Measurements from ENCODE around the gene ARNT2.
A peak's percentile ranks its signal among the peaks of the same experiment; 100 is the strongest.
"Not testable (repeated sequence)": the region's sequence is repeated elsewhere in the genome, so short reads cannot be mapped to it uniquely, and the experiment has no call there.

The ARNT2 gene

GRCh38 chr15:80404057-80404760 is at the start of gene ARNT2:
ARNT2 (plus strand) TSS chr15:80404382; CDS start chr15:80404516, 134 bp downstream.
- peak; percentile 26 for DNase-seq

- DNase-seq = no peak
Observed at GRCh38 chr15:80367094-80367493, 37.1 kb upstream of the ARNT2 start.

GRCh38 chr15:80367661-80368060 is 36.5 kb upstream of the ARNT2 start:
- DNase-seq = no peak

DNA sequence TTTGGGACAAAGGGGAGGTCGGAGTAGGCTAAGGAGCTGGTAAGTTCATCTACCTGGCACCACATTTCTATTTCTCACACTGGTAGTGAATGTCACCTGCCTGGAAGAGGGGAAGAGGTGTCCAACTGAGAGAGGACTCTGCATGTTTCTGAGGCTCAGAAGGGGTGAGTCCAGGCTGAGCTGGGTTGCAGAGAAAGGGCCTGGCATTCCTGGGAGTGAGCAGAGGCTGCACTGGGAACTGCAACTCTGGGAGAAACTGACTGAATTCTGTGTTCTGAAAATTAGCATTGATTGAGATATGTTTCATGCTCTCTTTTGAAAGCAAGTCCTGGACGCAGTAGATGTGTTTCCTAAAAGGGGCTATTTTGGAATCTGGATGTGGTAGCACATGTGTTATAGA is 32.3 kb upstream of the ARNT2 start:
- no peak for DNase-seq

DNA sequence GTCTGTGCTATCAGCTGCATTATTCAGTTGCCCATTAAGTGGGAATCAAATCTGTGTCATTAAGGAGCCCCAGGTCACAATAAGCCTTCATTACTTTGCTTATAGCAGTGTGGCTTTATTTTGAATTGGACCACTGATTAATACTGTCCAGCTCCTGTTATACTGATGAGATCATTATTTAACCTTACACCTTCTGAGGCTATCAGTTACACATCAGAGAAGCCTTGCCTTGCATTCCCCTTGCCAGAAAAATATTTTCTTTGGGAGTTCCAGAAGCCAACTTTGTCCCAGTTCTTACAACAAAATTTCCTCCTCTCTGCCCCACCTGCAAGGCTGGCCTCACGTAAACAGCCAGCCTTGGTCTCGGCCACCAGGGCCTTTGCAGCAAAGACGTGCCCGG is 29.7 kb upstream of the ARNT2 start:
- DNase-seq = no peak

- DNase-seq = no peak
Observed at GRCh38 chr15:80375968-80376891, 28.0 kb upstream of the ARNT2 start.

DNA sequence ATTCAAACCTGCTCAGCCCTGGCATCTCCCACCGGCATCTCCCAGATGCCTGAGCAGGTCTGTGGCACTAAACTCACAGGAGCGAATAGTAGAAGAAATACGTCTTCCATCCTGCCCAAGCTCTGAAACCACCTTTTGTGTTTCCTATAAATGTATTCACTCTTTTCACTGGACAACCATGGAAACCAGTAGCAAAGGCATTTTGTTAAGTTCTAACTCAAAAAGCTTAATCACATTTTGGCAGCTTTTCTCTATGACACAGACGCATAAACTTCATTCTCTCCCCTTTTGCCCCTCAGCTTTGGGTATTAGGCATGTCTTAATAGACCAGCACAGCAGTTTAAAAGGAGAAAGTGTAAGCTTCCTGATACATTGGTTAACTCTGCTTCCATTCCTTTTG is 24.5 kb upstream of the ARNT2 start:
- DNase-seq = no peak

DNA sequence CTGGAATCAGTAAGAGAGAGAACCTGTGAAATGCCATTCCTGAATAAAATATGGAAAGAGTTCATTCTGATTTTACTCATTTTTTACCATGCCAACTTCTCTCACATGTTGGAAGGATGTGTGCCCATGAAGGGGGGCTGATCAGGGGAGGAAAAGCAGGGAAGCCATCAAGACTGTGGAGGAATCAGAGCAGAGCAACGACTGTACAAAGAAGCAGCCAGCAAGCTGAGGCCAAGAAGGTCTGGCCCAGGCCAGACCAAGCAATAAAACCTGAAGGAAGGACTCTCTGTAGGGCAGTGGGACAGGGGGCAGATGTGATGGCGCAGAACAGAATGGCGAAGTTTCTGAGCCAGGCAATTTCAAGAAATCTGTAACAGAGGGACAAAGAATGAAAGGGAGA is 24.0 kb upstream of the ARNT2 start:
- no peak for DNase-seq

- DNase-seq = no peak
Observed at GRCh38 chr15:80382285-80382684, 21.9 kb upstream of the ARNT2 start.

DNA sequence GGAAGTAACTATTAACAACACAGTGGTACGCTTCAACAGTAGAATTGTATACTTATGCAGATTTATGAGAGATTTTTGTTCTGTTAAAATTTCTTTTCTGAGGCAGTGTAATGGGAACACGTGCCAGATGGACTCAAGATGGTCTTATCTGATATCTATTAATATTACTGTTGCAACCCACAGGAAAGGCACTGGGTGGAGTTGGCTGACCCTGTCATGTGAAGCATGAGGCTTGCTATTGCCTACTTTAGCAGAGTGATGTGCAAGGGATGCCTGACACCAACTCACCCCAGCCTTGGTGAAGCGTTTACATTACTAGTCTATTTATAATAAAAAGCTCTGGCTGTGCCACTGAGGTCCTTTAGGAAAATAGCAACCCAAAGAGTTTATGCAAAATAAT is 19.8 kb upstream of the ARNT2 start:
- no peak for DNase-seq

GRCh38 chr15:80386151-80386550 is 18.0 kb upstream of the ARNT2 start:
- DNase-seq = no peak

- no peak for DNase-seq
Observed at GRCh38 chr15:80388326-80388725, 15.9 kb upstream of the ARNT2 start.

DNA sequence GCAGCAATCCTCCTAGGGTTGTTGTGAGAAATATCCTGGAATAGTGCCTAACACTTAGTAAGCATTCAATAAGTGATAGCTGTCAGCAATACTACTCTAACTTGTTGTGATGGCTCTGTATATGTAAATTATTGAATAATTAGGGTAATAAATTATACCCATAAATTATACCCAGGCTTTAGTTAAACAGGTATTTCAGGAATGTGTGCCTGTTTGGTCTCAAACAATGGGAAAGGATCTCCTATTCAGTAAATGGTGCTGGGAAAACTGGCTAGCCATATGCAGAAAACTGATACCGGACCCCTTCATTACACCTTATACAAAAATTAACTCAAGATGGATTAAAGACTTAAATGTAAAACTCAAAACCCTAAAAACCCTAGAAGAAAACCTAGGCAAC is 14.8 kb upstream of the ARNT2 start:
- no peak for DNase-seq

GRCh38 chr15:80390942-80391341 is 13.2 kb upstream of the ARNT2 start:
- not testable (repeated sequence) for DNase-seq

GRCh38 chr15:80395616-80396015 is 8.6 kb upstream of the ARNT2 start:
- DNase-seq = no peak

DNA sequence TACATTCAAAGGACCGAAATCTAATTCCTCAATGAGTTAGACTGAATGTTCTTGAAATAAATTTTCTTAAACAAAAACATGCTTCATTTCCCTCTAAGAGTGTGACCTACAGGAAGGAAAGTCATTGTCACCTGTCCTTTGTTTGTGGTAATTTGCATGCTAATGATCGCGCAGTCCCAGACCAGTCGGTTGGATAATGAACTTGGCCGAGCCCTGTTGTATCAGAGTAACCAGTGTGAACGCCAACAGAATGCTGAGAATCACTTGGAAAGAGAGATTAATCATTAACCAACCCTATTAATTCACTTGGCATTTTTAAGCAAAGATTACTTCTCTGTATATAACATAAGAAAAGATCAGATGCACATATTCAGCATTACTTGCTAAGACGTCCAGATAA is 8.1 kb upstream of the ARNT2 start:
- no peak for DNase-seq

DNA sequence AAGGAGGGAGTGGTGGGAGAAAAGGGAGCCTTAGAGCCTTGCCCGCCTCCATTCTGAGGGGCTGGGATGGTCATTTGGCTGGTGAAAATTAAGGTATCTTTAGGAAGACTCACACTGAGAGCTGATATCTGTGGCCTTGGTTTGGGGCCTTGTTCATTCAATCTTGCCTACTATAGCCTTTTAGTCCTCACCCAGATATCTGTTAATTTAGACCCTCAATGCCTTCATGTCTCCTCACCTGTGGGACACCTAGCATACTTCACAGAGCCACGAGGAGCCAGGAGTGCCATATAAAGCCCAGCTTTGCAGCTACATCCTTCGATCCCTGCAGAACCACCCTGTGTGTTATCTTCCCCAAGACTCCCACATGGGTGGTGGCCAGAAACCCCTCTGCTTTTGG is 4.7 kb upstream of the ARNT2 start:
- DNase-seq = no peak

DNA sequence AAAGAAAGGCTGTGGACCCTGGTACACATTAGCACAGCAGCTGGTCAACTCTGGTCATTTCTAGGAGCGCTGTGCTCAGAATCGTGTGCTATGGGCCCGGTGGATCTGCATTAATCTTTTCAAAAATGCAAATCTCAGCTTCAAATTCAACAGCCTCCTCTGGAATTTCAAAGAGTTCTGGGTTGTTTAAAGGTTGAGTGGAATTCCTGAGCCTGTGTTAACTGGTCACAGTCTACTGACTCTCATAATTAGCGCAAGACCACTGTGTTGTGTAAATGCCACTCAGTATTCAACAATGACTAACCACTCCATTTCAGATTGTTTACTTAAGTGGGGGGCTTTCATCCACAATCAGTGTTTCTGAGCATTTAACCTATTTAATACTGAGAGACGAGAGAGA is 2.7 kb upstream of the ARNT2 start:
- no peak for DNase-seq

GRCh38 chr15:80402339-80402738 is 1.8 kb upstream of the ARNT2 start:
- DNase-seq = no peak

- DNase-seq = no peak
Observed at GRCh38 chr15:80403712-80404056, 498 bp upstream of the ARNT2 start.

GRCh38 chr15:80404761-80405553 is 775 bp downstream of the ARNT2 start:
- no peak for DNase-seq

- DNase-seq = no peak
Observed at GRCh38 chr15:80405554-80405850, 1.3 kb downstream of the ARNT2 start.

- DNase-seq = no peak
Observed at GRCh38 chr15:80405970-80406369, 1.8 kb downstream of the ARNT2 start.

DNA sequence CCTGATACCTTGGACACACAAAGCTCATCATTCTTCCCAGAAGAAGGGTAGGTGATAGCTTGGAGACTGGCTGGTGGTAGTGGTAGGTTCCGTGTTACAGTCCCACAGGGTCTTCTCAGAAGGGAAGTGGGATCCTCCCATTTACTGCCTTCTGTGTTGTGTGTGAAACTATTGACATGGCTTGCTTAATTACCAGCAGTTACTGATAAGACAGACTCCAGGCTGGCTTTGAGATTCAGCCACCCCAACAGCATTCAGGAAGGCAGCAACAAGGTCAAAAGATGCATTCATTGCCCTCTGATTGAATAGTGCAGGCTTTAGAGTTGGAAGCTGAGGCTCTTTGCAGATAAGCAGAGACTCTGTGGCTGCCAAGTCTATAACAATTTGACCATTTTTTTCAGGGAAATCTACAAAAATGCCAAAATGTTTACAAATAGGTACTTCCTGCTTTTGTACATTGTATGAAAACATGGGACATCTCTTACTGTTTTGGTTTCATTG is 7.7 kb downstream of the ARNT2 start:
- DNase-seq = no peak

Measured in T1000 (cell line).